WTC11 (cell line): ENCODE data around the gene SCARB2. TPM values are rescaled to one million over a fixed set of nuclear protein-coding genes. Genes with fewer than 3 reads are reported as not detected.

Source experiments
- ATAC-seq: fragments of 200-7000 bp; cut with Tn5 transposase; 2 replicates; pipeline ENCODE4 v1.10.0; 2021; ENCODE audit warnings: mild to moderate bottlenecking, moderate library complexity
- CTCF ChIA-PET: fragments of 300-600 bp; sonication (Branson Sonifier 250); formaldehyde crosslinking; loops from one replicate; lab custom pipeline; 2021; ENCODE audit warnings: antibody characterized with exemption; lab: Charles Lee
- POLR2A ChIA-PET: fragments of 350-600 bp; sonication (Branson Sonifier 250); formaldehyde crosslinking; loops from one replicate; lab custom pipeline; 2021; ENCODE audit warnings: antibody characterized with exemption; lab: Charles Lee
- DNase-seq: peaks from one replicate; pipeline ENCODE4 v3.0.0; 2021; ENCODE audit warnings: low spot score
- H3K27ac Mint-ChIP-seq: 2 replicates; pipeline ENCODE4 v1.8.0; 2021; ENCODE audit warnings: mixed read lengths
- H3K27me3 Mint-ChIP-seq: 2 replicates; pipeline ENCODE4 v1.8.0; 2021; ENCODE audit warnings: low read depth, mild to moderate bottlenecking, moderate library complexity, mixed read lengths
- H3K36me3 Mint-ChIP-seq: 2 replicates; pipeline ENCODE4 v1.8.0; 2021; ENCODE audit warnings: mixed read lengths
- H3K4me1 Mint-ChIP-seq: 2 replicates; pipeline ENCODE4 v1.8.0; 2022; ENCODE audit warnings: mixed read lengths
- H3K4me3 Mint-ChIP-seq: 2 replicates; pipeline ENCODE4 v1.8.0; 2021; ENCODE audit warnings: mild to moderate bottlenecking, moderate library complexity, mixed read lengths
- H3K9me3 Mint-ChIP-seq: 2 replicates; pipeline ENCODE4 v1.8.0; 2021; ENCODE audit warnings: mixed read lengths
- CBFB ChIP-seq: sonication (generic); formaldehyde crosslinking; IDR thresholded peaks from 2 replicates; pipeline ENCODE4 v1.8.1; 2022; ENCODE audit warnings: mild to moderate bottlenecking, low read depth, missing genetic modification reagents
- PRRX2 ChIP-seq: fragments of 250-450 bp; sonication (Bioruptor Pico); IDR thresholded peaks from 2 replicates; pipeline ENCODE4 v1.8.0; 2021; ENCODE audit warnings: mild to moderate bottlenecking
- SOX15 ChIP-seq: fragments of 250-450 bp; sonication (Bioruptor Pico); IDR thresholded peaks from 2 replicates; pipeline ENCODE4 v1.9.0; 2021; ENCODE audit warnings: mild to moderate bottlenecking
- ZNF121 ChIP-seq: sonication (generic); formaldehyde crosslinking; IDR thresholded peaks from 2 replicates; pipeline ENCODE4 v1.8.0; 2023; ENCODE audit warnings: missing genetic modification reagents
- ZNF317 ChIP-seq: sonication (generic); formaldehyde crosslinking; IDR thresholded peaks from 2 replicates; pipeline ENCODE4 v1.8.1; 2023; ENCODE audit warnings: low read depth, mild to moderate bottlenecking, moderate library complexity, missing genetic modification reagents, borderline replicate concordance
- ZNF396 ChIP-seq: fragments of 250-450 bp; sonication (Bioruptor Pico); IDR thresholded peaks from 2 replicates; pipeline ENCODE4 v1.8.0; 2021; ENCODE audit warnings: mild to moderate bottlenecking, moderate library complexity, borderline replicate concordance
- ZNF671 ChIP-seq: fragments of 250-450 bp; sonication (Bioruptor Pico); IDR thresholded peaks from 2 replicates; pipeline ENCODE4 v1.8.0; 2021; ENCODE audit warnings: mild to moderate bottlenecking
- total RNA-seq: library from RNA; stranded (reverse); gene quantifications from 3 replicates; pipeline ENCODE4 v1.2.3, GENCODE V29; 2021
- TF ChIP-seq, protein P1 (sequence below): fragments of 250-450 bp; sonication (Bioruptor Pico); IDR thresholded peaks from 2 replicates; pipeline ENCODE4 v2.1.2; 2022; ENCODE audit warnings: mild to moderate bottlenecking, moderate library complexity
- TF ChIP-seq, protein P2 (sequence below): sonication (generic); formaldehyde crosslinking; IDR thresholded peaks from 2 replicates; pipeline ENCODE4 v1.8.0; 2022; ENCODE audit warnings: mild to moderate bottlenecking, missing genetic modification reagents
- TF ChIP-seq, protein P3 (sequence below): sonication (generic); formaldehyde crosslinking; IDR thresholded peaks from 2 replicates; pipeline ENCODE4 v1.8.0; 2023; ENCODE audit warnings: missing genetic modification reagents, mild to moderate bottlenecking, borderline replicate concordance
- TF ChIP-seq, protein P4 (sequence below): sonication (generic); formaldehyde crosslinking; IDR thresholded peaks from 2 replicates; pipeline ENCODE4 v1.8.0; 2022; ENCODE audit warnings: mild to moderate bottlenecking, missing genetic modification reagents

SCARB2 gene
- total RNA-seq, 1 experiment from 2014 or later = 38.0 TPM

DNA sequence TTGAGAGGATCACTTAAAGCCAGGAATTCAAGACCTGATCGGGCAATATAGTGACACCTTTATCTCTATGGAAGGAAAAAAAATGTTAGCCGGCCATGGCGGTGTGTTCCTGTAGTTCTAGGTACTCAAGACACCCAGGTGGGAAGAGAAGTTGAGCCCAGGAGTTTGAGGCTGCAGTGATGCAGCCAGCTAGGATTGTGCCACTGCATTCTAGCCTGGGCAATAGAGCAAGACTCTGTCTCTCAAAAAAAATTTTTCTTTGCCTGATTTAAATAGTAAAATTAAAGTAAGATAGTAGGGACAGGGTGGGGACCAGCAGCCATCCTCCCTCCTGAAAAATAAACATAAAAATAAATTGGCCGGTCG lies 21.0 kb upstream of the SCARB2 start:
- H3K27ac Mint-ChIP-seq = no peak overlapping the region
- H3K4me1 Mint-ChIP-seq = peaks cover 44% of the 10 kb centered on the region
- H3K27me3 Mint-ChIP-seq = no peaks in the 10 kb centered on the region
- peaks cover 8% of the 10 kb centered on the region for H3K36me3 Mint-ChIP-seq
- H3K4me3 Mint-ChIP-seq = peak overlapping the region; percentile 66; the same call in 1 of the 2 replicates
- ChIA-PET CTCF (no interaction called here), POLR2A (interaction anchor here (1.0 kb wide), 1 partner anchor 72 kb away, joined by 3 read pairs; no protein-coding TSS in a partner anchor)
- peaks cover 15% of the 10 kb centered on the region for H3K9me3 Mint-ChIP-seq
- DNase-seq (no peak), ATAC-seq (no peak)
- TF ChIP-seq ZNF121 (CRISPR knock-in tag) = peak; percentile 33; the same call in 1 of the 2 replicates
- no peak for TF ChIP-seq ZNF396
- TF ChIP-seq, protein P1, sequence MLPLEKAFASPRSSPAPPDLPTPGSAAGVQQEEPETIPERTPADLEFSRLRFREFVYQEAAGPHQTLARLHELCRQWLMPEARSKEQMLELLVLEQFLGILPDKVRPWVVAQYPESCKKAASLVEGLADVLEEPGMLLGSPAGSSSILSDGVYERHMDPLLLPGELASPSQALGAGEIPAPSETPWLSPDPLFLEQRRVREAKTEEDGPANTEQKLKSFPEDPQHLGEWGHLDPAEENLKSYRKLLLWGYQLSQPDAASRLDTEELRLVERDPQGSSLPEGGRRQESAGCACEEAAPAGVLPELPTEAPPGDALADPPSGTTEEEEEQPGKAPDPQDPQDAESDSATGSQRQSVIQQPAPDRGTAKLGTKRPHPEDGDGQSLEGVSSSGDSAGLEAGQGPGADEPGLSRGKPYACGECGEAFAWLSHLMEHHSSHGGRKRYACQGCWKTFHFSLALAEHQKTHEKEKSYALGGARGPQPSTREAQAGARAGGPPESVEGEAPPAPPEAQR = no peak

DNA sequence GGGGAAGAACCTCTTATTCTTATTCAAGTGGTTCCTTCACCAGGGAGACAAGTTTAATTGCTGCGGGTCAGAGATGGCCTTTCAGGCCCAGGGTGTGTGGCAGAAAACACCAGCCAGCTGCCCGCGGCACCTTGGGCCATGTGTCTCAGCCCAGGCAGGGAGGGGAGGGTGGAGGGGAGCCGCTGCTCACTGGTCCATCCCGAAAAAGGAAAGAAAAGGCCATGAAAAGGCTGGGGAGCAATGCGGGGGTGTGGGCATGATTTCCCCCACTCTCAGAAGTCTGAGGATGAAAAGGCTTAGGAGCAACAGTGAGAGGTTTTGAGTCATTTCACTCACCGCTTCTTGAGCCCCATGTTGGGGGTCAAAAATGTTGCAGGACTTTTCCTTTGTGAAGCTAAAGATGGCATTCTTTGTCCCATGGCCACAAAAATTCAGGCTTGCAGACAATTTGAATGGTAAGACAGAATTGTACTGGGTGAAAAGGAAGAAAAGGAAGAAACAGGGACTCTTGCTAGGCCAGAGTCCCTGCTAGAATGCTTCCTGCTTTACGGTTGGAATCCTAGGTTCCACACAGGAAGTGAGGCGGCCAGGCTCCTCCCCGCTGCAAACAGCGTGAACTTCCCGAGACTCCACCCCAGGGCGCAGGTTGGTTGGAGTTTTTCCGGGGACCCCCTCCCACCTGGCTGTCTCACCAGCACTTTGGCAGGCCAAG lies 20.5 kb upstream of the SCARB2 start:
- CTCF ChIA-PET = interaction anchor here (0.7 kb wide), 1 partner anchor 73 kb away, joined by 3 read pairs; no protein-coding TSS in a partner anchor
- peaks cover 44% of the 10 kb centered on the region for H3K4me1 Mint-ChIP-seq
- H3K9me3 Mint-ChIP-seq = peaks cover 17% of the 10 kb centered on the region
- peak; percentile 81 for ATAC-seq
- H3K36me3 Mint-ChIP-seq = peaks cover 13% of the 10 kb centered on the region
- POLR2A ChIA-PET = interaction anchor here (1.0 kb wide), 1 partner anchor 73 kb away, joined by 3 read pairs; no protein-coding TSS in a partner anchor
- no peak for TF ChIP-seq PRRX2 (CRISPR knock-in tag)
- TF ChIP-seq, protein P1 = no peak
- TF ChIP-seq, all 79 proteins: peak for 0
- Mint-ChIP-seq H3K27me3 (no peaks in the 10 kb centered on the region), H3K4me3 (peak overlapping the region; percentile 66), H3K27ac (peak overlapping the region; percentile 6)
- DNase-seq = peak; percentile 53

DNA sequence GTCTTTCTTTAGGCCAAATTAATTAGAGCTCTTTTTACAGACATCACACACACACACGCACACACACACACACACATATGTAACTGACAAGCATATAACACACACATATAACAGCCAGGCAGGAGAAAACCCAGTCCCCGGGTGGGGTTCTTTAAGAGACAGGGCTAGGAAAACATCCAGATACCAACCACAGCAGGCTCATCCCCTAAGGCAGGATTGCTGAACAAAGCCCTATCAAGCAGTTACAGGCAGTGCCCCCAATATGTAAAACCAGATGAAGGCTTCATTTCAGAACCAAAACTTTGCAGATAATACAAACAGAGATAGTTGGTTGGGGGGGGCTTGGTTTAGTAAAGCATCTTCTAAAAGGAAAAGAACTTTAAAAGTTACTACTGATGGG lies 19.9 kb upstream of the SCARB2 start:
- peak overlapping the region; percentile 66 for H3K4me3 Mint-ChIP-seq
- H3K27me3 Mint-ChIP-seq = no peaks in the 10 kb centered on the region
- peaks cover 44% of the 10 kb centered on the region for H3K4me1 Mint-ChIP-seq
- H3K27ac Mint-ChIP-seq = peak overlapping the region; percentile 6
- ChIA-PET POLR2A (no interaction called here), CTCF (interaction anchor here (0.7 kb wide), 1 partner anchor 74 kb away, joined by 3 read pairs; no protein-coding TSS in a partner anchor)
- ATAC-seq (peak; percentile 64), DNase-seq (no peak)
- H3K36me3 Mint-ChIP-seq = peaks cover 19% of the 10 kb centered on the region
- TF ChIP-seq, protein P2, sequence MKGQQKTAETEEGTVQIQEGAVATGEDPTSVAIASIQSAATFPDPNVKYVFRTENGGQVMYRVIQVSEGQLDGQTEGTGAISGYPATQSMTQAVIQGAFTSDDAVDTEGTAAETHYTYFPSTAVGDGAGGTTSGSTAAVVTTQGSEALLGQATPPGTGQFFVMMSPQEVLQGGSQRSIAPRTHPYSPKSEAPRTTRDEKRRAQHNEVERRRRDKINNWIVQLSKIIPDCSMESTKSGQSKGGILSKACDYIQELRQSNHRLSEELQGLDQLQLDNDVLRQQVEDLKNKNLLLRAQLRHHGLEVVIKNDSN = no peak
- TF ChIP-seq, protein P3, sequence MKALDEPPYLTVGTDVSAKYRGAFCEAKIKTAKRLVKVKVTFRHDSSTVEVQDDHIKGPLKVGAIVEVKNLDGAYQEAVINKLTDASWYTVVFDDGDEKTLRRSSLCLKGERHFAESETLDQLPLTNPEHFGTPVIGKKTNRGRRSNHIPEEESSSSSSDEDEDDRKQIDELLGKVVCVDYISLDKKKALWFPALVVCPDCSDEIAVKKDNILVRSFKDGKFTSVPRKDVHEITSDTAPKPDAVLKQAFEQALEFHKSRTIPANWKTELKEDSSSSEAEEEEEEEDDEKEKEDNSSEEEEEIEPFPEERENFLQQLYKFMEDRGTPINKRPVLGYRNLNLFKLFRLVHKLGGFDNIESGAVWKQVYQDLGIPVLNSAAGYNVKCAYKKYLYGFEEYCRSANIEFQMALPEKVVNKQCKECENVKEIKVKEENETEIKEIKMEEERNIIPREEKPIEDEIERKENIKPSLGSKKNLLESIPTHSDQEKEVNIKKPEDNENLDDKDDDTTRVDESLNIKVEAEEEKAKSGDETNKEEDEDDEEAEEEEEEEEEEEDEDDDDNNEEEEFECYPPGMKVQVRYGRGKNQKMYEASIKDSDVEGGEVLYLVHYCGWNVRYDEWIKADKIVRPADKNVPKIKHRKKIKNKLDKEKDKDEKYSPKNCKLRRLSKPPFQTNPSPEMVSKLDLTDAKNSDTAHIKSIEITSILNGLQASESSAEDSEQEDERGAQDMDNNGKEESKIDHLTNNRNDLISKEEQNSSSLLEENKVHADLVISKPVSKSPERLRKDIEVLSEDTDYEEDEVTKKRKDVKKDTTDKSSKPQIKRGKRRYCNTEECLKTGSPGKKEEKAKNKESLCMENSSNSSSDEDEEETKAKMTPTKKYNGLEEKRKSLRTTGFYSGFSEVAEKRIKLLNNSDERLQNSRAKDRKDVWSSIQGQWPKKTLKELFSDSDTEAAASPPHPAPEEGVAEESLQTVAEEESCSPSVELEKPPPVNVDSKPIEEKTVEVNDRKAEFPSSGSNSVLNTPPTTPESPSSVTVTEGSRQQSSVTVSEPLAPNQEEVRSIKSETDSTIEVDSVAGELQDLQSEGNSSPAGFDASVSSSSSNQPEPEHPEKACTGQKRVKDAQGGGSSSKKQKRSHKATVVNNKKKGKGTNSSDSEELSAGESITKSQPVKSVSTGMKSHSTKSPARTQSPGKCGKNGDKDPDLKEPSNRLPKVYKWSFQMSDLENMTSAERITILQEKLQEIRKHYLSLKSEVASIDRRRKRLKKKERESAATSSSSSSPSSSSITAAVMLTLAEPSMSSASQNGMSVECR = no peak
- H3K9me3 Mint-ChIP-seq = peaks cover 22% of the 10 kb centered on the region

DNA sequence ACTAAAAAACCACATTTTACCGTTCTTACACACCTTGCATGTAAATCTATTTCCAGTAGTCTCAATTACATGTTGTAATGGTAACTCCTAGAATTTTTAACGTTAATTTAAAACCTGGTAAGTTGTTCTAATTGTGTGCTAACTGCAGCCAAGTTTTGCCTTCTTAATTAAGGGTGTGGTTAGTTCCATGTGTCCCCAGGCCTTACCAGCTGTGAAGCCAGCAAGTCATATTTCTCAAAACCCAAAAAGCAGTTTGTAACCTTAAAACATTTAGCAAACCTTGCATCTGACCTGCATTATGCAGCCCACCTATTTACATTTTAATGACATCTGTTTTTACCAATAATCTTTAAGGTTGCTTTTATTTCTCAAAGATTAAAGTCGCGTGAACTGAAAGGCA lies 19.5 kb upstream of the SCARB2 start:
- H3K36me3 Mint-ChIP-seq = peaks cover 20% of the 10 kb centered on the region
- DNase-seq (no peak), ATAC-seq (no peak)
- no peak for TF ChIP-seq CBFB
- TF ChIP-seq ZNF121 (CRISPR knock-in tag) = no peak
- TF ChIP-seq SOX15 = no peak
- no peak for TF ChIP-seq ZNF671 (CRISPR knock-in tag)
- TF ChIP-seq ZNF317 (CRISPR knock-in tag) = no peak
- TF ChIP-seq, protein P4, sequence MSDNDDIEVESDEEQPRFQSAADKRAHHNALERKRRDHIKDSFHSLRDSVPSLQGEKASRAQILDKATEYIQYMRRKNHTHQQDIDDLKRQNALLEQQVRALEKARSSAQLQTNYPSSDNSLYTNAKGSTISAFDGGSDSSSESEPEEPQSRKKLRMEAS (CRISPR knock-in tag) = no peak
- peaks cover 23% of the 10 kb centered on the region for H3K9me3 Mint-ChIP-seq
- H3K27ac Mint-ChIP-seq = no peak overlapping the region
- H3K27me3 Mint-ChIP-seq = no peaks in the 10 kb centered on the region
- ChIA-PET POLR2A (no interaction called here), CTCF (interaction anchor here (0.7 kb wide), 1 partner anchor 74 kb away, joined by 3 read pairs; no protein-coding TSS in a partner anchor)
- peaks cover 44% of the 10 kb centered on the region for H3K4me1 Mint-ChIP-seq
- H3K4me3 Mint-ChIP-seq = peak overlapping the region; percentile 66
